HG03066 (cell line): ENCODE measurements around the gene MRM1.
A peak's percentile ranks its signal among the peaks of the same experiment; 100 is the strongest.
"Not testable (repeated sequence)": the region's sequence is repeated elsewhere in the genome, so short reads cannot be mapped to it uniquely, and the experiment has no call there.

Experiments used
- ATAC-seq: cut with Tn5 transposase; IDR thresholded peaks from one replicate; pipeline ENCODE4 v1.9.1; 2021; ENCODE audit warnings: low read depth; ENCODE audit not compliant: unreplicated experiment

Gene MRM1

DNA sequence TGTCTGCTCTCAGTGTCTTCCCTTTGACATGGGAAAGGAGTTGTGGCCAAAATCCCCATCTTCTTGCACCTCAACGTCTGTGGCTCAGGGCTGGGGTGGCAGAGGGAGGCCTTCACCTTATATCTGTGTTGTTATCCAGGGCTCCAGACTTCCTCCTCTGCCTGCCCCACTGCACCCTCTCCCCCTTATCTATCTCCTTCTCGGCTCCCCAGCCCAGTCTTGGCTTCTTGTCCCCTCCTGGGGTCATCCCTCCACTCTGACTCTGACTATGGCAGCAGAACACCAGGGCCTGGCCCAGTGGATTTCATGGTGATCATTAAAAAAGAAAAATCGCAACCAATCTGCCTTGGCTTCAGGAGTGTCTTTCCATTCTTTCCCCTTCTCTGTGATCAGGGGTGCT, 918 bp upstream of the MRM1 start:
- ATAC-seq, result no peak

- no peak for ATAC-seq
These were observed 464 bp upstream of the MRM1 start for GRCh38 chr17:36600936-36601302.

GRCh38 chr17:36602030-36602748, 806 bp downstream of the MRM1 start:
- peak; percentile 12 for ATAC-seq

- ATAC-seq, result no peak
These were observed 1.6 kb downstream of the MRM1 start for GRCh38 chr17:36602924-36603384.

DNA sequence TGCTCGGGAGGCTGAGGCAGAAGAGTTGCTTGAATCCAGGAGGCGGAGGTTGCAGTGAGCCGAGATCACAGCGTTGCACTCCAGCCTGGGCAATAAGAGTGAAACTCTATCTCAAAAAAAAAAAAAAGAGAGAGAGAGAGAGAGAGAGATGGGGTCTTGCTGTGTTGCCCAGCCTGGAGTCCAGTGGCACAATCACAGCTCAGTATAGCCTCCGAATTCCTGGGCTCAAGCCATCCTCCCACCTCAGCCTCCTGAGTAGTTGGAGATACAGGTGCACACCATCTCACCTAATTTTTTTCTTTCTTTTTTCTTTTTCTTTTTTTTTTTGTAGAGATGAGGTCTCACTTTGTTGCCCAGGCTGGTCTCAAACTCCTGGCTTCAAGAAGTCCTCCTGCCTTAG, 3.6 kb downstream of the MRM1 start:
- ATAC-seq, result not testable (repeated sequence)

DNA sequence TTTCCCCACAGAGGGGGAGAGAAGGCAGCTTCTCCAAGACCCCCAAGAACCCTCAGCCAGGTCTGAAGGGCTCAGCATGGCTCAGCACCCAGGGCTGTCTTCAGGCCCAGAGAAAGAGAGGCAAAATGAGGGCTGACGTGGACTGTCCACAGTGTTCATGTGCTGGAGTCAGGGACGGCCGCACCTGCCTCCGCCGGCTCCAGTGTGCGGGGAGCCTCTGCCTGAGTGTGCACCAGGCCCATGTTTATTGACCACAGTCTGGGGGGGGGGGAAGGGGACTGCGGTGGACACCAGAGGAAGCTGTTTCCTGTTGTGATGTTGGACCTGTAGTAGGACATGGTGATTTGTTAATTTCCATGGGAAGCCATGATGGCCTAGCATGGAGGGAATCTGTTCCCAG, 6.9 kb downstream of the MRM1 start:
- no peak for ATAC-seq

DNA sequence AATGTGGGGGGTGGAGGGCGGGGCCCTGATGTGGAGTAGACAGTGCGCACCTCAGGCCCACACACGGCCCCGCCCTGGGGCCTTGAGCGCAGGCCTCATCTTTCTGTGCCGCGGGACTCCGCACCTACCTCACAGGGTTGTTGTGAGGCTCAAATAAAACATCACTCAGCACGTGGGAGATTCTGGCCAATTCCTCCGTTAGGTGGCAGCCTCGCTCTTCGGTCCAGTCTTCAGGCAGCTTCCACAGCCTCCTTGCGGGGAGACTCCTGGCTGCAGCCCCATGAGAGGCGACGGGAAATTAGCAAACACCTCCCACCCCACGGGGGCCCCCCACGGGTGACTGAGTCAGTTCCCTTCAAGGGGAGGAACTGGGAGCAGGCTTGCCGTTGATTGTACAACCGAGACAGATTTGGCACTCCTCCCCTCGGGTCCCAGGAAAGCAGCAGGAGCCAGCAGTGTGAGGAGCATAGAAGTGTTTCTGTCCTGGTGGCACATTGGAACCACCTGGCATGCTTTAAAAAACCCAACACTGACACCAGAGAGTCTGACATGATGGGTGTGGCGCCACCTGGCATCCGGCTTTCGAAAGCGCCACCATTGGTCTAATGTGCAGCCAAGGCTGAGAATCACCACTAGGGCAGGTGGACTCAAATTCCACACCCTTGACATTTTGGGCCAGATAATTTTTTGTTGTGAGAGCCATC, 7.6 kb downstream of the MRM1 start:
- ATAC-seq, result no peak

DNA sequence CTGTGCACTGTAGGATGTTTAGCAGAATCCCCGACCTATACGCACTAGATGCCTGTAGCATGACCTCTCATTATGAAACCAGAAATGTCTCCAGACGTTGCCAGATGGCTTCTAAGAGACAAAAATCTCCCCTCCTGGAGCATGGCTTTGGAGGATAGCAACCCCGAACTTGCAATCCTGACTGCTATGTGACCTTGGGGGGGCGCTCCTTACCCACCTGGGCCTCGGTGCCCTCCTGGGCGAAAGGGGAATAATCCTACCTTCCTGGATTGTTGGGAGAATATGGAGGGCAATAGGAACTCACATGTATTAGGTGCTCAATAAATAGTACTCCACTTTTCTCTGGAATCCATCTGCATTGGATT, 8.1 kb downstream of the MRM1 start:
- ATAC-seq, result no peak

DNA sequence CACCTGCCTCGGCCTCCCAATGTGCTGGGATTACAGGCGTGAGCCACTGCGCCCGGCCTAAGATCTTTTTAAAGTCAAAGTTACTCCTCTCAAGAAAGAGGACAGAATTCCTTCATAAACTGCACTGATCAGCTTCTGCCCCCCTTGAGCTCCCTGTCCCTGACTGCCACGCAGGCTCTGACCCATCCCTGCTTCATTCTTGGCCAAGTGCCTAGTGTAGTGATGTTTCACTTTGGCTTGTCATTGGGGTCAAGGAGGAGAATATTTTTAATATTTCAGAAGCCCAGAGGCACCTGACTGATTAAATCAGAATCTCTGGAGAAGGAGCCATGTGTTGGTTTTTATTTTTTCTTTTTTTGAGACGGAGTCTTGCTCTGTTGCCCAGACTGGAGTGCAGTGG, 9.1 kb downstream of the MRM1 start:
- ATAC-seq, result no peak

DNA sequence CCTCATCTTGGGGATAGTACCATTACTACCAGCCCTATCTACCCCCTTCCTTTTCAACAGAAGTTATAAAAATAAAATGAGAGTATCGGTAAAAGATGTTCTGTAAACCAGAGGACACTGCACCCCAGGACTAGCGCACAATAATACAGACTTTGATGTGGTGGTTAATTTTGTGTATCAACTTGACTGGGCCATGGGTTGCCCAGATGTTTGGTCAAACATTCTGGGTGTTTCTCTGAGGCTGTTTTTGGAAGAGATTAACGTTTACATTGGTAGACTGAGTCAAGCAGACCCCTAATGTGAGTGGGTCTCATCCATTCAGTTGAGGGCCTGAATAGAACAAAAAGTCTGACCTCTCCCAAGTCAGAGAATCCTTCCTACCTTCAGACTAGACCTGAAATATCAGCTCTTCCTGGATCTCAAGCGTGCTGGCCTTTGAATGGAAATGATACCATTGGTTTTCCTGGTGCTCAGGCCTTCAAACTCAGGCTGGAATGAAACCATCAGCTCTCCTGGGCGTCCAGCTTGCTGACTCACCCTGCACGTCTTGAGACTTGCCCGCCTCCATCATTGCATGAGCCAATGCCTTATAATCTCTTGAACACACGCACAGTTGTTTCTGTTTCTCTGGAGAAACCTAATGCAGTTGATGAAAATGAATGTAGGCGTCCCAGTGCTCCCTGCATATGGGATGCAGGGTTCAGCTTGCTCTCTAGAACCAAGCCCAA, 10.1 kb downstream of the MRM1 start:
- ATAC-seq, result no peak

DNA sequence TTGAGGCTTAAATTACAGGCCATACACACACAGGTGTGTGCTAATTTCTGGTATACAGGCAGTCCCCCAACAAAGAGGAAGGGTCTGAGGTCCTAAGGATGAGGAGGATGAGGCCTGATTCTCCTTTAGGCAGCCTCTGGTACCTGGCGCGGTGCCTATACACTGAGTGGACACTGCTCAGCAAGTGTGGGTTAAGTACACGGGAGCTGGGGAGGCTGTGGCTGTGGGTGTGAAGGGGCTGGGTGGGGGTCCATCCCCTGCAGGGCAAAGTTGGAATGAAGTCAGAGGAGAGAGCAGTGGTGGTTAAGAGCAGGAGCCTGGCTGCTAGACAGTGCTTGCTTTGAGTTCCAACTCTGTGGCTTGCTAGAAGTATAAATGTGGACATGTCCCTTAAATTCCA, 10.9 kb downstream of the MRM1 start:
- ATAC-seq, result no peak

- no peak for ATAC-seq
These were observed 11.8 kb downstream of the MRM1 start for GRCh38 chr17:36613155-36613554.

DNA sequence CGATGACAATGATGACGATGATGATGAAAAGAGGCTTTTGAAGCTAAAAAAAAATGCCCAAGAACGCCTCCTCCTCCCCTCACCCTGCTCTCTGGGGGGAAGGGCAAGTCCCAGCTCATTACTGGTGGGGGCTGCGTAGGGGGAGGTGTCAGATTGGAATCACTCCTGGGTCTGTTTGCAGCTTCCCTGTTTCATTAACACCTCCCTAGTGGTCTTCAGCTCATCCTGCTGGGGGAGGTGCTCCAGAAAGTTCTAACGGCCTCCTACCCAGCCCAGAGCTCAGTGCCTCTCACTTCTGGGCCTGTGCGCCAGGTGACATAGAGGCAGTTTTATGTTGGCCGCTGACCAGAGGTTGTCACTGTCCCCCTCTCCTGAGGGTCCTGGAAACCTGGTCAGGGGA, 12.7 kb downstream of the MRM1 start:
- ATAC-seq, result no peak

- no peak for ATAC-seq
These were observed 13.6 kb downstream of the MRM1 start for GRCh38 chr17:36614933-36615332.

DNA sequence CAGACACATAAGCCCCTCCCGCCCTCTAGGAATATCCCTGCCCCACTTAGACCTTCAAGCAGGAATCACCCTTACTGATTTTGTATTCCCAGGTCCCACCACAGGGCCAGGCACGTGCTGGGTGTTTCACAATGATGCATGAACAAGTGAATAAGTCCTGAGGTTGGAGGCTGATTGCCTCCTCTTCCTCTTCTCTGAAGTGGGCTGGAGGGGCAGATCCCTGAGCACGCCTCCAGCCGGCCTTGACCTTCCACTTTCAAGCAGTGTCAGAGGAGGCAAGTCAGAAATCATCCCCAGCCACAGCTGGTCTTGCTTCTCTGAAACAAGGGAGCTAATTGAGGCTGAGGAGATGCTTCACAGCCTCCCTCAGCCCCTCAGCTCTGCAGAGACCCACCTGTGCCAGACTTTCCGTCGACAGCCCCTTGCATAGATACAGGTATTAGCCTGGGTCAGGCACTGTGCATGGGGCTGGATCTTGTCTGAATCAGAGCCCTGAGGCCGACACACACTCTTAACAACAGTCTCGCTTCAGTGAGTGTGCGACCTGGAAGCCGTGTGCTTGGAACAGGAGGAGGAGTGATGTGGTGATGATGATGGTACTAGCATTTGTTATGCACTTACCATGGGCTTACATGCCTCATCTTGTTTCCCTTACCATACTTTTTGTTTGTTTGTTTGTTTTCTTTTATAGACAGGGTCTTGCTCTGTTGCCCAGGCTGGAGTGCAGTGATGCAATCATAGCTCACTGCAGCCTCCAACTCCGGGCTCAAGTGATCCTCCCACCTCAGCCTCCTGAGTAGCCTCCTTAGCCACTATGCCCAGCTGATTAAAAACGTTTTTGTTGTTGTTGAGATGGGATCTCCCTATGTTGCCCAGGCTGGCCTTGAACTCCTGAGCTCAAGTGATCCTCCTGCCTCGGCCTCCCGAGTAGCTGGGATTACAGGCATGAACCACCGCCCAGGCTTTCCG, 15.0 kb downstream of the MRM1 start:
- no peak for ATAC-seq

DNA sequence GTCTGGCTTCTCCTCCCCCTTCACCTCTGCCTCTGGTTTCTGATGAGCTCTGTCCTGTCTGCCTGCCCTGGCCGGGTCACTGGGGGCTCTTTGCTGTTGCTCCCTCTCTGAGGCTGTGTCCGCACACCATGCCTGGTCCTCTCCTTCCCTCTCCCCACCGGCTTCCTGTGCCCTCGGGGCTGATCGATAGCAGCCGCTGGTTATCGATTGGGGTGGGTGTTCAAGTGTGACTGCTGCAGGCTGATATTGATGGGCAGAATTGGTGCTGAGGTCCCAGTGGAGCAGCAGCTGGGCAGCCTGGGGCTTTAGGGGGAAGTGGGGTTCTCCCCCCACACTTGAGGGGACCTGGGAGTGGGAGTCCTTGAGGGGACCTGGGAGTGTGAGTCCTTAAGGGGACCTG, 16.4 kb downstream of the MRM1 start:
- no peak for ATAC-seq

DNA sequence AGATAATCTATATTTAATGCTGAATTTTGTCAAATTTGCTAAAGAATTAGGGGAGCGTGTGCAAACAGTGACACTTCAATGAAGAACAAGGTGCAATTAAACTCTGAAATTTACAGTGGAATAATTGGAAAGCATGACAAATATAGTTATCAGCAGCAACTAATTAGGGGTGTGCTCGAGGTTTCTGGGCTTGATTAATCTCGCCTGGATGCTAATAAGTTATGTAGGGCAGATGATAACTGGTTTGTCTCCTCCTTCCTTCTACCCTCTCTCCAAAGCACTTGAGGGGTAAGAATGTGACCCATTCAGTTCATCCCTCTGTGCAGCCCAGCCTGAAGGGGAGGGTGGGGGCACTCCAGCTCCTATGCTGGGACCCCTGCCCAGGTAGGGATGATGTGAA, 21.9 kb downstream of the MRM1 start:
- ATAC-seq, result no peak

DNA sequence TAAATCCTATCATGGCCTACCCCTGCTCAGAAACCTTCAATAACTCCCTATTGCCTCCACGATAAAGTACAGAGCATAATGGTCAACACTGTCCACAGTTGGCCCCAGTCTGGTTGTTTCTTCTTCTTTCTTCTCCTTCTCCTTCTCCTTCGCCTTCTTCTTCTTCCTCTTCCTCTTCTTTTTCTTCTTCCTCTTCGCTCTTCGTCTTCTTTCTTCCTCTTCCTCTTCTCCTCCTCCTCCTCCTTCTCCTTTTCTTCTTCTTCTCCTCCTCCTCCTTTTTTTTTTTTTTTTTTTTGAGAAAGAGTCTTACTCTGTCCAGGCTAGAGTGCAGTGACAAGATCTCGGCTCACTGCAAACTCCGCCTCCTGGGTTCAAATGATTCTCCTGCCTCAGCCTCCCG, 23.8 kb downstream of the MRM1 start:
- no peak for ATAC-seq

DNA sequence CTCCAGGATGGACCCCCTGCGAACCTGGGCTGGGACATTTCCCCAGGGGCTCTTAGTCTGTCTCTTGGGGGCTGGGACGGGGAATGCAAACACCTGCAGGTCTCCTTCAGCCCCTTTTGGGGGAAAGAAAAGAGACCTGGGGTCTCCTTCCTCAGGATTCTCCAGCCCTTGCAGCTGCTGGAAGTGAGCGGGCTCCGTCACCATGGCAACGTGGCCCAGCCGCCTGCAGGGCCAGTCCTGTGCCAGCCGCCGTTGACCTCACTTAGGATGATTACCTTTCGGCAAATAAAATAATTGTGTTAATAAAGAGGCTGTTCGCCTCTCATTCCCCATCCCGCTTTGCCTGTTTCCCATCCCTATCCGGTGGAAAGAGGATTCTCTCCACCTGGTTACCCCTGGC, 25.7 kb downstream of the MRM1 start:
- no peak for ATAC-seq

DNA sequence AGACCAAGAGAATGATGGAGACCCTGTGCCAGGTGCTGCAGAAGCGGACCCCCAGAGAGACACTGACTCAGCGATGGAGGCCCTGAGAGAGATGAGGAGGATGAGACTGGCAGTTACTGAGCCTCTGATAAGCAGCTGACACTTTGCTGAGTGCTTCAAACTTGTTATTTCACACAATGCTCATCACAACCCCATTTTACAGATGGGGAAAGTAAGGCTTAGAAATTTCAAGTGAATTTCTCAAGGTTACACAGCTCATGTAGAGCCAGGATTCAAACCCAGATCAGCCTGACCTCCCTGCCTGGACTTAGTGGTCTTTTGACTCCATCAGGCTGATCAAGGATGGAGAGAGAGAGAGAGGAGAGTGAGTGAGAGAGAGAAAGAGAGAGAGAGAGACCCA, 27.2 kb downstream of the MRM1 start:
- no peak for ATAC-seq
